ENCODE data around the gene TMEM151B.
"Not testable (repeated sequence)": the region's sequence is repeated elsewhere in the genome, so short reads cannot be mapped to it uniquely, and the experiment has no call there.

TMEM151B gene

GRCh38 chr6:44231426-44231825 is 38.8 kb upstream of the TMEM151B start:
- not testable (repeated sequence) for DNase-seq (ENCODE audit: low read depth); H3K4me3 ChIP-seq (ENCODE audit: low read depth, low read length)

GRCh38 chr6:44232676-44233566 is 37.3 kb upstream of the TMEM151B start:
- no peak for DNase-seq (ENCODE audit: low read depth)
- no peak overlapping the region for H3K4me3 ChIP-seq (ENCODE audit: low read depth, low read length)

- no peak for DNase-seq (ENCODE audit: low read depth)
- H3K4me3 ChIP-seq (ENCODE audit: low read depth, low read length): no peak overlapping the region
Observed at GRCh38 chr6:44233567-44234100, 36.6 kb upstream of the TMEM151B start.

GRCh38 chr6:44234101-44235025 is 35.9 kb upstream of the TMEM151B start:
- no peak overlapping the region for H3K4me3 ChIP-seq (ENCODE audit: low read depth, low read length)
- DNase-seq (ENCODE audit: low read depth): no peak

- DNase-seq (ENCODE audit: low read depth): no peak
- H3K4me3 ChIP-seq (ENCODE audit: low read depth, low read length): no peak overlapping the region
Observed at GRCh38 chr6:44235269-44235668, 35.0 kb upstream of the TMEM151B start.

- no peak for DNase-seq (ENCODE audit: low read depth)
- no peak overlapping the region for H3K4me3 ChIP-seq (ENCODE audit: low read depth, low read length)
Observed at GRCh38 chr6:44235891-44236516, 34.2 kb upstream of the TMEM151B start.

GRCh38 chr6:44237021-44237812 is 33.0 kb upstream of the TMEM151B start:
- DNase-seq (ENCODE audit: low read depth): peak; percentile 90
- H3K4me3 ChIP-seq (ENCODE audit: low read depth, low read length): peak overlapping the region; percentile 53

GRCh38 chr6:44237813-44238433 is 32.3 kb upstream of the TMEM151B start:
- H3K4me3 ChIP-seq (ENCODE audit: low read depth, low read length): peak overlapping the region; percentile 53
- no peak for DNase-seq (ENCODE audit: low read depth)

- no peak for DNase-seq (ENCODE audit: low read depth)
- H3K4me3 ChIP-seq (ENCODE audit: low read depth, low read length): no peak overlapping the region
Observed at GRCh38 chr6:44238687-44239350, 31.4 kb upstream of the TMEM151B start.

- no peak for DNase-seq (ENCODE audit: low read depth)
- H3K4me3 ChIP-seq (ENCODE audit: low read depth, low read length): no peak overlapping the region
Observed at GRCh38 chr6:44243345-44243744, 26.9 kb upstream of the TMEM151B start.

- DNase-seq (ENCODE audit: low read depth): no peak
- peak overlapping the region; percentile 71 for H3K4me3 ChIP-seq (ENCODE audit: low read depth, low read length)
Observed at GRCh38 chr6:44245391-44245911, 24.8 kb upstream of the TMEM151B start.

GRCh38 chr6:44245912-44246662 is 24.2 kb upstream of the TMEM151B start:
- no peak for DNase-seq (ENCODE audit: low read depth)
- H3K4me3 ChIP-seq (ENCODE audit: low read depth, low read length): peak overlapping the region; percentile 71

GRCh38 chr6:44246663-44247337 is 23.4 kb upstream of the TMEM151B start, which contains the start of gene HSP90AB1:
Gene HSP90AB1 (plus strand): TSS chr6:44247101. CDS start chr6:44248630, 1,529 bp downstream.
- peak; percentile 97 for DNase-seq (ENCODE audit: low read depth)
- H3K4me3 ChIP-seq (ENCODE audit: low read depth, low read length): peak within 1 kb of the TSS; percentile 71

GRCh38 chr6:44247338-44248302 is 22.6 kb upstream of the TMEM151B start:
- peak overlapping the region; percentile 71 for H3K4me3 ChIP-seq (ENCODE audit: low read depth, low read length)

GRCh38 chr6:44248579-44248978 is 21.7 kb upstream of the TMEM151B start:
- no peak for DNase-seq (ENCODE audit: low read depth)
- H3K4me3 ChIP-seq (ENCODE audit: low read depth, low read length): peak overlapping the region; percentile 71

More at GRCh38 chr6:44247338-44248302, 22.6 kb upstream of the TMEM151B start:
- DNase-seq (ENCODE audit: low read depth): no peak

Data from skeletal muscle cell (primary cell).